ENCODE results near the gene DBP.
A peak's percentile ranks its signal among the peaks of the same experiment; 100 is the strongest.

The DBP gene

GRCh38 chr19:48639483-48640375, 2.5 kb upstream of the DBP start:
- TF ChIP-seq, protein P1, sequence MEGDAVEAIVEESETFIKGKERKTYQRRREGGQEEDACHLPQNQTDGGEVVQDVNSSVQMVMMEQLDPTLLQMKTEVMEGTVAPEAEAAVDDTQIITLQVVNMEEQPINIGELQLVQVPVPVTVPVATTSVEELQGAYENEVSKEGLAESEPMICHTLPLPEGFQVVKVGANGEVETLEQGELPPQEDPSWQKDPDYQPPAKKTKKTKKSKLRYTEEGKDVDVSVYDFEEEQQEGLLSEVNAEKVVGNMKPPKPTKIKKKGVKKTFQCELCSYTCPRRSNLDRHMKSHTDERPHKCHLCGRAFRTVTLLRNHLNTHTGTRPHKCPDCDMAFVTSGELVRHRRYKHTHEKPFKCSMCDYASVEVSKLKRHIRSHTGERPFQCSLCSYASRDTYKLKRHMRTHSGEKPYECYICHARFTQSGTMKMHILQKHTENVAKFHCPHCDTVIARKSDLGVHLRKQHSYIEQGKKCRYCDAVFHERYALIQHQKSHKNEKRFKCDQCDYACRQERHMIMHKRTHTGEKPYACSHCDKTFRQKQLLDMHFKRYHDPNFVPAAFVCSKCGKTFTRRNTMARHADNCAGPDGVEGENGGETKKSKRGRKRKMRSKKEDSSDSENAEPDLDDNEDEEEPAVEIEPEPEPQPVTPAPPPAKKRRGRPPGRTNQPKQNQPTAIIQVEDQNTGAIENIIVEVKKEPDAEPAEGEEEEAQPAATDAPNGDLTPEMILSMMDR (IDR thresholded peaks at IDR 0.05): no peak
- H3K4me3 ChIP-seq: no peak overlapping the region
- DNase-seq (ENCODE audit: low spot score): no peak
- no peak overlapping the region for H3K27ac ChIP-seq

DNA sequence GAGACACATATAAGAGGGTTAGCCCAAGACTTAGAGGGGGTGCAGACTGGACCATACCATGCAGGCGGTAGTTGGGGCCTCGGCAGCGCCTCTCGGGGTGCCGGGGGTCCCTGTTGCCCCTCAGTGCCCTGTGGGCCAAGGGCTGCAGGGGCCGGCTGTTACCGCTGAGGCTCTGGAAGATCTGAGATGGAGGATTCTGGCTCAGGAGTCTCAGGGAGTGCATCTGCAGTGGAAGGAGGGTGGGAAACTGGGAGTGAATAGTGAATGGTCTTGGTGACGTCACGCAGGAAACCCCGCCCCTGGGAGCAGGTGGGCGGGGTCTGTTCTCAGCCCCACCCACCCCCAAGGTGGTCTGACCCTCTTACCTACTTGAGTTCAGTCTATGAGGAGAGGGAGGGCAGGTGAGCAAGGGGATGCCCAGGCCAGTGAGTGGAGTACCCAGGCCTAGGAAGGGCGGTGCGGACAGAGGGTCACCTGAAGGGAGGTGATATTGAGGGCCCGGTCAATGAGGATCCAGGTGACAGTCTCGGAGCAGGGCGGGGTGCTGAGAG, 1.7 kb upstream of the DBP start:
- peak overlapping the region; percentile 80 for H3K4me3 ChIP-seq
- peak overlapping the region; percentile 88 to 95 for H3K27ac ChIP-seq
- TF ChIP-seq, protein P1 (IDR thresholded peaks at IDR 0.05): no peak
- DNase-seq (ENCODE audit: low spot score): no peak

GRCh38 chr19:48637948-48638830, 1.0 kb upstream of the DBP start:
- Histone ChIP-seq H3K4me3 (peak overlapping the region; percentile 80), H3K27ac (peak overlapping the region; percentile 88 to 95)
- TF ChIP-seq, protein P1 (IDR thresholded peaks at IDR 0.05): no peak
- peak; percentile 94 for DNase-seq (ENCODE audit: low spot score)

- TF ChIP-seq, protein P1 (IDR thresholded peaks at IDR 0.05): no peak
- peak overlapping the region; percentile 88 to 95 for H3K27ac ChIP-seq
- peak overlapping the region; percentile 80 for H3K4me3 ChIP-seq
- peak; percentile 99 for DNase-seq (ENCODE audit: low spot score)
These were observed 319 bp upstream of the DBP start for GRCh38 chr19:48637449-48637947.

- peak overlapping the region; percentile 80 for H3K4me3 ChIP-seq
- TF ChIP-seq, protein P1 (IDR thresholded peaks at IDR 0.05): no peak
- no peak for DNase-seq (ENCODE audit: low spot score)
- peak overlapping the region; percentile 88 to 95 for H3K27ac ChIP-seq
These were observed 967 bp downstream of the DBP start for GRCh38 chr19:48635966-48636858.
